GM12891 (cell line): ENCODE measurements around the gene JAKMIP3.

Source experiments
- DNase-seq: peaks from one replicate; pipeline ENCODE4 v3.0.0; 2011; ENCODE audit warnings: low spot score; ENCODE audit not compliant: insufficient read length
- FAIRE-seq: peaks from 2 replicates; lab custom pipeline; 2011; peaks lifted over from hg19 to GRCh38; lab: Jason Lieb, UNC
- PAX5 ChIP-seq: IDR thresholded peaks from 2 replicates; pipeline ENCODE4 v1.6.1; 2011; ENCODE audit warnings: low read length, moderate library complexity, mild to moderate bottlenecking; ENCODE audit not compliant: insufficient read depth, severe bottlenecking
- POLR2A ChIP-seq: IDR thresholded peaks from 2 replicates; pipeline ENCODE4 v1.6.1; 2011; ENCODE audit warnings: low read depth, low read length, control low read depth
- POLR2AphosphoS5 ChIP-seq: IDR thresholded peaks from 2 replicates; pipeline ENCODE4 v1.6.1; 2011; ENCODE audit warnings: low read depth, low read length, control low read depth
- POU2F2 ChIP-seq: IDR thresholded peaks from 2 replicates; pipeline ENCODE4 v1.6.1; 2011; ENCODE audit warnings: low read depth, mild to moderate bottlenecking, control low read depth, low read length, moderate library complexity
- SPI1 ChIP-seq: IDR thresholded peaks from 2 replicates; pipeline ENCODE4 v1.6.1; 2011; ENCODE audit warnings: low read depth, low read length, control low read depth
- TAF1 ChIP-seq: IDR thresholded peaks from 2 replicates; pipeline ENCODE4 v1.6.1; 2011; ENCODE audit warnings: low read depth, low read length, control low read depth

JAKMIP3 gene

GRCh38 chr10:132106431-132106830, 40.7 kb downstream of the JAKMIP3 start:
- DNase-seq (no peak), FAIRE-seq (no peak)
- TF ChIP-seq POLR2A (no peak), POLR2AphosphoS5 (no peak)

GRCh38 chr10:132107186-132107948, 41.6 kb downstream of the JAKMIP3 start:
- no peak for FAIRE-seq
- TF ChIP-seq POLR2AphosphoS5 (no peak), POLR2A (no peak)
- DNase-seq: no peak

- TF ChIP-seq POLR2AphosphoS5: no peak
- no peak for TF ChIP-seq POU2F2
- no peak for TF ChIP-seq POLR2A
- DNase-seq: no peak
- FAIRE-seq: no peak
These were observed 42.5 kb downstream of the JAKMIP3 start for GRCh38 chr10:132107949-132108877.

GRCh38 chr10:132109341-132110110, 43.8 kb downstream of the JAKMIP3 start:
- no peak for FAIRE-seq
- no peak for DNase-seq
- TF ChIP-seq POU2F2: no peak
- TF ChIP-seq SPI1: no peak

- TF ChIP-seq POLR2A (no peak), POLR2AphosphoS5 (no peak), SPI1 (no peak), PAX5 (no peak), POU2F2 (no peak), TAF1 (no peak)
- FAIRE-seq: no peak
- DNase-seq: no peak
These were observed 44.4 kb downstream of the JAKMIP3 start for GRCh38 chr10:132110111-132110521.

- no peak for FAIRE-seq
- TF ChIP-seq TAF1 (no peak), SPI1 (no peak), PAX5 (no peak), POLR2AphosphoS5 (no peak), POLR2A (no peak), POU2F2 (no peak)
- no peak for DNase-seq
These were observed 45.0 kb downstream of the JAKMIP3 start for GRCh38 chr10:132110713-132111112.

GRCh38 chr10:132111121-132111731, 45.5 kb downstream of the JAKMIP3 start:
- DNase-seq (no peak), FAIRE-seq (no peak)
- TF ChIP-seq PAX5 (no peak), TAF1 (no peak), POLR2A (no peak), SPI1 (no peak), POU2F2 (no peak), POLR2AphosphoS5 (no peak)

GRCh38 chr10:132111871-132112341, 46.2 kb downstream of the JAKMIP3 start:
- no peak for FAIRE-seq
- TF ChIP-seq POLR2AphosphoS5: no peak
- TF ChIP-seq TAF1: no peak
- TF ChIP-seq PAX5: no peak
- TF ChIP-seq POU2F2: no peak
- TF ChIP-seq SPI1: no peak
- no peak for TF ChIP-seq POLR2A
- no peak for DNase-seq

- no peak for DNase-seq
- FAIRE-seq: no peak
- TF ChIP-seq POLR2A: no peak
- no peak for TF ChIP-seq POU2F2
- TF ChIP-seq SPI1: no peak
- TF ChIP-seq POLR2AphosphoS5: no peak
- no peak for TF ChIP-seq PAX5
- no peak for TF ChIP-seq TAF1
These were observed 46.9 kb downstream of the JAKMIP3 start for GRCh38 chr10:132112611-132113010.
